ENCODE data around the gene GRID2.

GRID2 gene

DNA sequence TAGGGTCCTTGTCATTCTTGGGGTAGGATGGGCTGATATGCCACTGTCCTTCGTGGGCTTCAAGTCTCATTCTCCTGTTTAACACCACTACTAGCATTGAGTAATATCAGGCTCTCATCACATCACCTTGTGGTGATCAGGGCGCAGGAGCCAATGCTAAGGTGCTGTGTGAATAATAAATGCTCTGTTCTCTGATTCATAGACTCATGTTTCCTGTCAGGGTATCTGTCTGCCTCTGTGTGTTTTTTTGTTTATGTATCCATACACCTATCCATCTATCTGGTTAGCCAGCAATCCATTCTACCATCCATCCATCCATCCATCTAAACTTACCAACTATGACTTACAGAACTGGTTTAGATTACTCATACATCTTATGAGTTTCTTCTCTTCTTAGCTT is 999.7 kb downstream of the GRID2 start:
- ATAC-seq (replicated peaks; ENCODE audit: extremely low read depth, poor library complexity, severe bottlenecking) (no peak), DNase-seq (ENCODE audit: low spot score in 2 of 2) (no peak)
- Mint-ChIP-seq H3K4me3 (no peak overlapping the region), H3K9me3 (peaks cover 4% of the 10 kb centered on the region), H3K36me3 (ENCODE audit: insufficient read depth) (no peaks in the 10 kb centered on the region), H3K4me1 (no peaks in the 10 kb centered on the region), H3K27ac (ENCODE audit: low read depth) (no peak overlapping the region), H3K27me3 (no peaks in the 10 kb centered on the region)

DNA sequence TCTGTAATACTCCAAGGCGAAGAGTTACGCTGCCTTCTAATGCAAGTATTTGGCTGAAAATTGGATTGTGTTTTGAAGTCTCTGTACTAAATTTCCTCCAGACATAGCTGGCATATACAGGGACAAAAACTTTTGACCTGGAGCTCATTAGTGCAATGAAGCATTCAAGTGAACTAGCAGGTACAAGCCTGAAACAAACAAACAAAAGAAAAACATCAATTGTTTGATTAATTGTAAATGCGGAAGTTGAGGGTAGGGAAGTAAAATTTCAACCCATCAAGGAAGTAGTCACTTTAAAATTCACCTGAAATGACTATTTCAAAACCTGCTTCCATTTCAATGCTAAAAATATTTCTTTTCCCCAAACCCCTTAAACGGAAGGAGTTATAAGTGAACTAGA is 1008.5 kb downstream of the GRID2 start:
- H3K4me1 Mint-ChIP-seq: no peaks in the 10 kb centered on the region
- ATAC-seq (replicated peaks; ENCODE audit: extremely low read depth, poor library complexity, severe bottlenecking): no peak
- no peak for DNase-seq (ENCODE audit: low spot score in 2 of 2)
- no peak overlapping the region for H3K27ac Mint-ChIP-seq (ENCODE audit: low read depth)
- no peaks in the 10 kb centered on the region for H3K27me3 Mint-ChIP-seq
- H3K9me3 Mint-ChIP-seq: peaks cover 13% of the 10 kb centered on the region
- no peaks in the 10 kb centered on the region for H3K36me3 Mint-ChIP-seq (ENCODE audit: insufficient read depth)
- no peak overlapping the region for H3K4me3 Mint-ChIP-seq

- no peak for DNase-seq (ENCODE audit: low spot score in 2 of 2)
- H3K27me3 Mint-ChIP-seq: no peaks in the 10 kb centered on the region
- no peak for ATAC-seq (replicated peaks; ENCODE audit: extremely low read depth, poor library complexity, severe bottlenecking)
- H3K4me1 Mint-ChIP-seq: no peaks in the 10 kb centered on the region
- no peak overlapping the region for H3K27ac Mint-ChIP-seq (ENCODE audit: low read depth)
- no peaks in the 10 kb centered on the region for H3K36me3 Mint-ChIP-seq (ENCODE audit: insufficient read depth)
- peaks cover 13% of the 10 kb centered on the region for H3K9me3 Mint-ChIP-seq
- H3K4me3 Mint-ChIP-seq: no peak overlapping the region
Observed at GRCh38 chr4:93313197-93313596, 1009.4 kb downstream of the GRID2 start.

- Mint-ChIP-seq H3K4me1 (no peaks in the 10 kb centered on the region), H3K9me3 (peaks cover 13% of the 10 kb centered on the region), H3K36me3 (ENCODE audit: insufficient read depth) (no peaks in the 10 kb centered on the region), H3K27me3 (no peaks in the 10 kb centered on the region), H3K27ac (ENCODE audit: low read depth) (no peak overlapping the region), H3K4me3 (no peak overlapping the region)
- no peak for DNase-seq (ENCODE audit: low spot score in 2 of 2)
- ATAC-seq (replicated peaks; ENCODE audit: extremely low read depth, poor library complexity, severe bottlenecking): no peak
Observed at GRCh38 chr4:93317057-93317456, 1013.3 kb downstream of the GRID2 start.

GRCh38 chr4:93317561-93317960 is 1013.8 kb downstream of the GRID2 start:
- Mint-ChIP-seq H3K4me1 (no peaks in the 10 kb centered on the region), H3K4me3 (no peak overlapping the region), H3K27me3 (no peaks in the 10 kb centered on the region), H3K27ac (ENCODE audit: low read depth) (no peak overlapping the region), H3K9me3 (peaks cover 13% of the 10 kb centered on the region), H3K36me3 (ENCODE audit: insufficient read depth) (no peaks in the 10 kb centered on the region)
- DNase-seq (ENCODE audit: low spot score in 2 of 2): no peak
- ATAC-seq (replicated peaks; ENCODE audit: extremely low read depth, poor library complexity, severe bottlenecking): no peak

DNA sequence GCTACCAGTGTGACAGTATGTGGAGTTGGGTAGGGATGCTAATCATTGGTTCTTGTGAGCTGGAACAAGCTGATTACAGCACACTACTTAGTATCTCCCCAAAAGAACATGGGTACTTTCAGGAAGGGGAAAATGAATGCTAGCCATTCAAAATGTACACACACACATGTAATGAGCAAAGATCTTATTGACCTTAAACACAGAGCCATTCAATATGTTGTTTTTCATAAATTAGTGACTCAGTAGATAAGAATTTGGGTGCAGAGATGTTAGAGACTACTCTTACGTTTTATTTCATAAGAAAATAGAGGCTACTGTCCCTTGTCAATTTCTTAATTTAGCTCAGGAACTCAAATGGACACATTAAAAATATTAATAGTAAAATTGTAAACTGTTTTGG is 1015.3 kb downstream of the GRID2 start:
- ATAC-seq (replicated peaks; ENCODE audit: extremely low read depth, poor library complexity, severe bottlenecking) (no peak), DNase-seq (ENCODE audit: low spot score in 2 of 2) (no peak)
- Mint-ChIP-seq H3K36me3 (ENCODE audit: insufficient read depth) (no peaks in the 10 kb centered on the region), H3K4me1 (no peaks in the 10 kb centered on the region), H3K4me3 (no peak overlapping the region), H3K9me3 (peaks cover 13% of the 10 kb centered on the region), H3K27ac (ENCODE audit: low read depth) (no peak overlapping the region), H3K27me3 (no peaks in the 10 kb centered on the region)

DNA sequence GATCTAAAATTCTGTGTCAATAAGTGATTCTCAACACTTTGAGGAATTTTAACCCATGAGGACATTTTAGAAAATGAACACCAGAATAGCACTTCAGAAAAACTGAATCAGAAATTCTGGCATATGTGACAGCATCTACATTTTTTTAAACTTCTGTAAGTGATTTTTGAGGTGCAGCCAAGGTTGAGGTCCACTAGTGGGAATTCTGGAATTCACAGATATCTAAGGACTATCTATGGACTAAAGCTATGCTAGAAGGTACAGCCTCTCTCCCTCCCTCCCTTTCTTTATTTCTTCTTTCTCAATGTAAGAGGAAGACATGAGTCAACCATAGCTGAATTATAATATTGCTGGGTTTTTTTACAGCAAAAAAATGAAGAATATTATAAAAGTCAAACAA is 1016.6 kb downstream of the GRID2 start:
- Mint-ChIP-seq H3K27ac (ENCODE audit: low read depth) (no peak overlapping the region), H3K4me3 (no peak overlapping the region), H3K9me3 (peaks cover 20% of the 10 kb centered on the region), H3K27me3 (no peaks in the 10 kb centered on the region), H3K4me1 (no peaks in the 10 kb centered on the region), H3K36me3 (ENCODE audit: insufficient read depth) (no peaks in the 10 kb centered on the region)
- DNase-seq (ENCODE audit: low spot score in 2 of 2): no peak
- no peak for ATAC-seq (replicated peaks; ENCODE audit: extremely low read depth, poor library complexity, severe bottlenecking)

GRCh38 chr4:93327346-93327745 is 1023.6 kb downstream of the GRID2 start:
- no peak for DNase-seq (ENCODE audit: low spot score in 2 of 2)
- H3K4me1 Mint-ChIP-seq: no peaks in the 10 kb centered on the region
- H3K27ac Mint-ChIP-seq (ENCODE audit: low read depth): no peak overlapping the region
- no peaks in the 10 kb centered on the region for H3K27me3 Mint-ChIP-seq
- H3K9me3 Mint-ChIP-seq: peaks cover 32% of the 10 kb centered on the region
- no peaks in the 10 kb centered on the region for H3K36me3 Mint-ChIP-seq (ENCODE audit: insufficient read depth)
- no peak for ATAC-seq (replicated peaks; ENCODE audit: extremely low read depth, poor library complexity, severe bottlenecking)
- H3K4me3 Mint-ChIP-seq: no peak overlapping the region

DNA sequence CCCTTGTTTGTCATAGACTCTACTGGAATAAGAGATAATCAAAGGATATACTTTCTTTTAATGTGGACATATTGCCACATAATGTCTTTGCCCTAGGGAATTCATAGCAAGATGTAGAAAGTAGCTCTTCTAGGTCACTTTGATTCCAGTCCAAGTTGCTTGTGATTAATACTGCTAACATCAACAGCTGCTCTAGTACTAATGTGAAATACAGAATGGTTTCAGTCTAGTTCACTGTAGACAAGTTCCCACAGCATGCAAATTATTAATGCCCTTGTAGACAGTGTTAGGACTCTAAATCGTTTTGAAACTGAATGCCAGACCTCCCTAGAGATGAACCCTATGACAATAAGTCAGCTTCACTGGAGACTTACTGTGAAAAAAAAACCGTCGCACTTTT is 1030.2 kb downstream of the GRID2 start:
- H3K9me3 Mint-ChIP-seq: peaks cover 11% of the 10 kb centered on the region
- DNase-seq (ENCODE audit: low spot score in 2 of 2) (no peak), ATAC-seq (replicated peaks; ENCODE audit: extremely low read depth, poor library complexity, severe bottlenecking) (no peak)

GRCh38 chr4:93337196-93337595 is 1033.4 kb downstream of the GRID2 start:
- DNase-seq (ENCODE audit: low spot score in 2 of 2): no peak
- H3K36me3 Mint-ChIP-seq (ENCODE audit: insufficient read depth): no peaks in the 10 kb centered on the region
- no peaks in the 10 kb centered on the region for H3K4me1 Mint-ChIP-seq
- no peak overlapping the region for H3K4me3 Mint-ChIP-seq
- no peaks in the 10 kb centered on the region for H3K27me3 Mint-ChIP-seq
- no peak overlapping the region for H3K27ac Mint-ChIP-seq (ENCODE audit: low read depth)
- H3K9me3 Mint-ChIP-seq: peaks cover 6% of the 10 kb centered on the region
- no peak for ATAC-seq (replicated peaks; ENCODE audit: extremely low read depth, poor library complexity, severe bottlenecking)

More for the DNA sequence above, 1030.2 kb downstream of the GRID2 start:
- Mint-ChIP-seq H3K4me3 (no peak overlapping the region), H3K27me3 (no peaks in the 10 kb centered on the region), H3K36me3 (ENCODE audit: insufficient read depth) (no peaks in the 10 kb centered on the region), H3K4me1 (no peaks in the 10 kb centered on the region), H3K27ac (ENCODE audit: low read depth) (no peak overlapping the region)

DNA sequence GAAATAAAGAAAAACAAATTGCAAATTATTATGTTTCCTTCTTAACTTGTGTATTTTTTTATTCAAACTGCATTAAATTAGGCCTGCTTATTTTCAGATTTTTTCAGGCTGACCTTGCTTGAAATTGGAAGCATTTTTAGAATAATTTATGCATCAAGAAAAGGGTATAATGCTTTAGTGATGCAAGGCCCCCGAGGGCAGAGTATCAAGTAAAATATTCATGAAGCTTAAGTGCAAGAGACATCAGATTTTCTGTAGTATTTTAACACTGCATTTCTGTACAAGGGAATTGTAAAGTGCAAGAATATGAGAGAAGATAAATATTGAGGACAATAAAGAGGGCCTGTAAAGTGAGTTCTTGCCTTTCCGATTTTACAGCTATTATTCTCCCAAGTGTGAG is 1039.0 kb downstream of the GRID2 start:
- Mint-ChIP-seq H3K9me3 (peaks cover 10% of the 10 kb centered on the region), H3K36me3 (ENCODE audit: insufficient read depth) (no peaks in the 10 kb centered on the region), H3K27me3 (no peaks in the 10 kb centered on the region), H3K27ac (ENCODE audit: low read depth) (no peak overlapping the region), H3K4me3 (no peak overlapping the region), H3K4me1 (no peaks in the 10 kb centered on the region)
- ATAC-seq (replicated peaks; ENCODE audit: extremely low read depth, poor library complexity, severe bottlenecking): no peak
- DNase-seq (ENCODE audit: low spot score in 2 of 2): no peak

DNA sequence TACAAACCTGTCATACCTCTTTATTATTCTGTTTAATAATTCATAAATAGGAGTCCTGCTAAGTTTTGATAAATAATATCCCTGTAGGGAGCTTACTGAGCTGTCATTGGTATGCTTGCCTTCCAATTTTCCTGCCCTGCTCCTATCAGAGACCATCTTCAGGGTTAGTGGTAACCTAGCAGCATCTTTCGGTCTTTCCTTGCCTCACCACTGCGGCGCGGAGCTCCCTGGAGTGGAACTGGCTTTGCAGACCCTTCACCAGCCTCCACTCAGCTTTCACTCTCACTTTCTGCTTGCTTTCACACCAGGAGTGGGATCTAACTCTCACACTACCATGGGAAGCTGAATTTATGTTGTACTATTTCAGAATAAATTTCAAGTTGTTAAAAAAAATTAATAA is 1043.1 kb downstream of the GRID2 start:
- H3K27ac Mint-ChIP-seq (ENCODE audit: low read depth): no peak overlapping the region
- H3K4me3 Mint-ChIP-seq: no peak overlapping the region
- H3K27me3 Mint-ChIP-seq: no peaks in the 10 kb centered on the region
- ATAC-seq (replicated peaks; ENCODE audit: extremely low read depth, poor library complexity, severe bottlenecking) (no peak), DNase-seq (ENCODE audit: low spot score in 2 of 2) (no peak)
- peaks cover 21% of the 10 kb centered on the region for H3K9me3 Mint-ChIP-seq
- H3K36me3 Mint-ChIP-seq (ENCODE audit: insufficient read depth): no peaks in the 10 kb centered on the region
- no peaks in the 10 kb centered on the region for H3K4me1 Mint-ChIP-seq

DNA sequence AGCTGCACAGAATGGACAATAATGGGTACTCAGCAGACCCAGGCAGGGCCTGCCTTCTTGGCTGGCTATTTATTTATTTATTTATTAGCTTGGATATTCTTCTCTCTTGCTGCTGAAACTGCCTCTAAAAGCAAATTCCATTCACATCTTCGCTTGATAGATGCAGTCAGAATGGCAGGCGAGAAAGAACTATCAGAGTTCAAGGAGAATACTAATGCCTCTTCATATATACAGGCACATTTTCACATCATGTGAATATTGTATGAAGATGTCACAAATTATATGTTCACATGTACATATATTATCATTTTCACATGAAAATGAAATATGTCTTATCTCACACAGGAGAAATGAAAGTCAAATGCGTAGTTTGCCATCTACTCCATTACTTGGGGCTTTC is 1045.1 kb downstream of the GRID2 start:
- DNase-seq (ENCODE audit: low spot score in 2 of 2) (no peak), ATAC-seq (replicated peaks; ENCODE audit: extremely low read depth, poor library complexity, severe bottlenecking) (no peak)
- no peaks in the 10 kb centered on the region for H3K36me3 Mint-ChIP-seq (ENCODE audit: insufficient read depth)
- H3K27me3 Mint-ChIP-seq: no peaks in the 10 kb centered on the region
- no peak overlapping the region for H3K27ac Mint-ChIP-seq (ENCODE audit: low read depth)
- H3K4me1 Mint-ChIP-seq: no peaks in the 10 kb centered on the region
- no peak overlapping the region for H3K4me3 Mint-ChIP-seq
- H3K9me3 Mint-ChIP-seq: peaks cover 35% of the 10 kb centered on the region

GRCh38 chr4:93351846-93352245 is 1048.1 kb downstream of the GRID2 start:
- no peak for DNase-seq (ENCODE audit: low spot score in 2 of 2)
- ATAC-seq (replicated peaks; ENCODE audit: extremely low read depth, poor library complexity, severe bottlenecking): no peak
- Mint-ChIP-seq H3K36me3 (ENCODE audit: insufficient read depth) (no peaks in the 10 kb centered on the region), H3K4me3 (no peak overlapping the region), H3K27me3 (no peaks in the 10 kb centered on the region), H3K4me1 (no peaks in the 10 kb centered on the region), H3K9me3 (peaks cover 30% of the 10 kb centered on the region), H3K27ac (ENCODE audit: low read depth) (no peak overlapping the region)

All from central memory CD8-positive, alpha-beta T cell (primary cell).